HEK293 (cell line): ENCODE measurements around the gene NANS.
"Not testable (repeated sequence)": the region's sequence is repeated elsewhere in the genome, so short reads cannot be mapped to it uniquely, and the experiment has no call there.

Experiments used
- ATF2 ChIP-seq: fragments of 450-650 bp; formaldehyde crosslinking; IDR thresholded peaks from 2 replicates; pipeline ENCODE4 v1.5.1; 2016; ENCODE audit warnings: missing biosample characterization, missing genetic modification characterization, low read depth
- MYNN ChIP-seq: fragments of 450-650 bp; formaldehyde crosslinking; IDR thresholded peaks from 2 replicates; pipeline ENCODE4 v1.5.1; 2016; ENCODE audit warnings: missing biosample characterization, missing genetic modification characterization, borderline replicate concordance
- TCF7L2 ChIP-seq: IDR thresholded peaks from 2 replicates; pipeline ENCODE4 v1.6.1; 2011; ENCODE audit warnings: low read depth, mild to moderate bottlenecking, inconsistent platforms, low read length, moderate library complexity, borderline replicate concordance
- ZFHX2 ChIP-seq: fragments of 450-650 bp; formaldehyde crosslinking; conservative IDR thresholded peaks from 2 replicates; pipeline ENCODE4 v1.5.1; 2016; ENCODE audit warnings: missing biosample characterization, missing genetic modification characterization
- ZFP69B ChIP-seq: fragments of 450-650 bp; formaldehyde crosslinking; IDR thresholded peaks from 2 replicates; pipeline ENCODE4 v1.5.1; 2016; ENCODE audit warnings: missing biosample characterization, missing genetic modification characterization
- ZNF350 ChIP-seq: fragments of 450-650 bp; formaldehyde crosslinking; IDR thresholded peaks from 2 replicates; pipeline ENCODE4 v1.5.0; 2017; ENCODE audit warnings: missing biosample characterization, mild to moderate bottlenecking, missing genetic modification characterization
- ZNF394 ChIP-seq: fragments of 450-650 bp; formaldehyde crosslinking; IDR thresholded peaks from 2 replicates; pipeline ENCODE4 v1.5.1; 2016; ENCODE audit warnings: missing biosample characterization, missing genetic modification characterization, mild to moderate bottlenecking, moderate library complexity, borderline replicate concordance
- ZNF423 ChIP-seq: fragments of 450-650 bp; formaldehyde crosslinking; IDR thresholded peaks from 2 replicates; pipeline ENCODE4 v1.5.1; 2016; ENCODE audit warnings: missing biosample characterization, missing genetic modification characterization
- ZNF785 ChIP-seq: fragments of 450-650 bp; formaldehyde crosslinking; IDR thresholded peaks from 2 replicates; pipeline ENCODE4 v1.5.1; 2016; ENCODE audit warnings: missing biosample characterization, missing genetic modification characterization
- ZSCAN16 ChIP-seq: fragments of 450-650 bp; formaldehyde crosslinking; IDR thresholded peaks from 2 replicates; pipeline ENCODE4 v1.5.1; 2016; ENCODE audit warnings: missing biosample characterization, missing genetic modification characterization
- TF ChIP-seq, protein P1 (sequence below): fragments of 450-650 bp; formaldehyde crosslinking; IDR thresholded peaks from 2 replicates; pipeline ENCODE4 v1.5.1; 2016; ENCODE audit warnings: missing biosample characterization, missing genetic modification characterization
- TF ChIP-seq, protein P2 (sequence below): sonication (generic); formaldehyde crosslinking; IDR thresholded peaks from 2 replicates; pipeline ENCODE4 v1.8.1; 2022; ENCODE audit warnings: mild to moderate bottlenecking, moderate library complexity, missing genetic modification reagents

DNA sequence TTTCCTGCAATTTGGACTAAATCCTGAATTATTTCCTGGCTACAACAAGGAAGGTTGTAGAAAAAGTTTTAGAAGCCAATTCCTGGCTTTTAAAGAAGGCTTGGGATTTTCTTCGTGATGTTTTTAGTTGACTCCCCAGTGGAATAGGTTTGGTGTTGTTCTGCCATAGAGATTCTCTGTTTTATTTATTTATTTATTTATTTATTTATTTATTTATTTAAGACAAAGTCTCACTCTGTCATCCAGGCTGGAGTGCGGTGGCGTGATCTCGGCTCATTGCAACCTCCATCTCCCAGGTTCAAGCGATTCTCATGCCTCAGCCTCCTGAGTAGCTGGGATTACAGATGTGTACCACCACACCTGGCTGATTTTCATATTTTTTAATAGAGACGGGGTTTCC lies 60.6 kb downstream of the NANS start:
- not testable (repeated sequence) for TF ChIP-seq ZNF350 (tag by site-specific recombination); MYNN; TCF7L2; ZNF423 (tag by site-specific recombination); ZFHX2; ZFP69B (tag by site-specific recombination); ZSCAN16; ZNF785 (tag by site-specific recombination); ATF2
- TF ChIP-seq, protein P1, sequence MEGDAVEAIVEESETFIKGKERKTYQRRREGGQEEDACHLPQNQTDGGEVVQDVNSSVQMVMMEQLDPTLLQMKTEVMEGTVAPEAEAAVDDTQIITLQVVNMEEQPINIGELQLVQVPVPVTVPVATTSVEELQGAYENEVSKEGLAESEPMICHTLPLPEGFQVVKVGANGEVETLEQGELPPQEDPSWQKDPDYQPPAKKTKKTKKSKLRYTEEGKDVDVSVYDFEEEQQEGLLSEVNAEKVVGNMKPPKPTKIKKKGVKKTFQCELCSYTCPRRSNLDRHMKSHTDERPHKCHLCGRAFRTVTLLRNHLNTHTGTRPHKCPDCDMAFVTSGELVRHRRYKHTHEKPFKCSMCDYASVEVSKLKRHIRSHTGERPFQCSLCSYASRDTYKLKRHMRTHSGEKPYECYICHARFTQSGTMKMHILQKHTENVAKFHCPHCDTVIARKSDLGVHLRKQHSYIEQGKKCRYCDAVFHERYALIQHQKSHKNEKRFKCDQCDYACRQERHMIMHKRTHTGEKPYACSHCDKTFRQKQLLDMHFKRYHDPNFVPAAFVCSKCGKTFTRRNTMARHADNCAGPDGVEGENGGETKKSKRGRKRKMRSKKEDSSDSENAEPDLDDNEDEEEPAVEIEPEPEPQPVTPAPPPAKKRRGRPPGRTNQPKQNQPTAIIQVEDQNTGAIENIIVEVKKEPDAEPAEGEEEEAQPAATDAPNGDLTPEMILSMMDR: not testable (repeated sequence)
- peak; percentile 90; the same call in 1 of the 2 replicates for TF ChIP-seq ZNF394
- TF ChIP-seq, protein P2, sequence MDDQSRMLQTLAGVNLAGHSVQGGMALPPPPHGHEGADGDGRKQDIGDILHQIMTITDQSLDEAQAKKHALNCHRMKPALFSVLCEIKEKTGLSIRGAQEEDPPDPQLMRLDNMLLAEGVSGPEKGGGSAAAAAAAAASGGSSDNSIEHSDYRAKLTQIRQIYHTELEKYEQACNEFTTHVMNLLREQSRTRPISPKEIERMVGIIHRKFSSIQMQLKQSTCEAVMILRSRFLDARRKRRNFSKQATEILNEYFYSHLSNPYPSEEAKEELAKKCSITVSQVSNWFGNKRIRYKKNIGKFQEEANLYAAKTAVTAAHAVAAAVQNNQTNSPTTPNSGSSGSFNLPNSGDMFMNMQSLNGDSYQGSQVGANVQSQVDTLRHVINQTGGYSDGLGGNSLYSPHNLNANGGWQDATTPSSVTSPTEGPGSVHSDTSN: not testable (repeated sequence)
